HCT116 (cell line): ENCODE results near the gene ZSCAN1. TPM values are rescaled to one million over a fixed set of nuclear protein-coding genes. Genes with fewer than 3 reads are reported as not detected.
A peak's percentile ranks its signal among the peaks of the same experiment; 100 is the strongest.

Source experiments
- ATAC-seq: fragments of 200-7000 bp; cut with Tn5 transposase; 2 replicates; pipeline ENCODE4 v1.9.1; 2020; ENCODE audit warnings: mild to moderate bottlenecking, moderate library complexity
- BruUV-seq: library from RNA; stranded (reverse); fragments of 400-500 nt; replicated peaks from 2 replicates; lab custom pipeline; 2021; lab: Mats Ljungman, UMichigan
- CTCF ChIA-PET: fragments of 300-600 bp; sonication (Branson Sonifier 250); formaldehyde crosslinking; loops from one replicate; lab custom pipeline; 2021; ENCODE audit warnings: antibody characterized with exemption; lab: Charles Lee
- POLR2A ChIA-PET: fragments of 300-600, 350-600 bp; sonication (Branson Sonifier 250); formaldehyde crosslinking; loops from one replicate; lab custom pipeline; 2021; ENCODE audit warnings: antibody characterized with exemption; lab: Charles Lee
- RAD21 ChIA-PET, 2 experiments: fragments of 300-600 bp; sonication (Branson Sonifier 250); formaldehyde crosslinking; loops; one replicate each; lab custom pipeline; 2023; ENCODE audit warnings: low total read pairs in 2 of 2; ENCODE audit not compliant: uncharacterized antibody in 2 of 2, unreplicated experiment in 2 of 2, low non-redundant PET in 1 of 2; lab: Charles Lee
- DNase-seq: peaks from one replicate; pipeline ENCODE4 v3.0.0-alpha.2; 2010; ENCODE audit warnings: low read depth, low spot score
- H2AFZ ChIP-seq: fragments of 200-600 bp; shearing (Covaris generic), sonication (generic); 2 replicates; pipeline ENCODE4 v1.6.1; 2017; ENCODE audit warnings: low read depth, mixed run types, mixed read lengths, antibody characterized with exemption, low read length; ENCODE audit not compliant: poor library complexity, severe bottlenecking
- H3K27ac ChIP-seq: 2 replicates; pipeline ENCODE4 v1.5.1; 2012; ENCODE audit warnings: low read depth, low read length
- H3K27me3 ChIP-seq: fragments of 200-600 bp; sonication (generic); 2 replicates; pipeline ENCODE4 v1.6.1; 2016; ENCODE audit warnings: mixed run types, low read length, mixed read lengths; ENCODE audit not compliant: insufficient read depth
- H3K36me3 ChIP-seq, 2 experiments: fragments of 200-500 bp in 1 of 2; fragments of 200-600 bp in 1 of 2; sonication (Bioruptor generic) in 1 of 2; sonication (generic) in 1 of 2; 2 replicates each; pipeline versions ENCODE4 v1.5.1 to v1.6.1; 2014 to 2016; ENCODE audit warnings: low read length in 2 of 2, inconsistent platforms in 1 of 2, mixed read lengths in 1 of 2, mixed run types in 1 of 2; ENCODE audit not compliant: insufficient read depth in 2 of 2, control insufficient read depth in 1 of 2
- H3K4me1 ChIP-seq, 2 experiments: fragments of 200-600 bp in 1 of 2; sonication (generic) in 1 of 2; 2 replicates each; pipeline versions ENCODE4 v1.5.1 to v1.6.1; 2012 to 2017; ENCODE audit warnings: low read length in 2 of 2, inconsistent platforms in 1 of 2, mild to moderate bottlenecking in 1 of 2, mixed read lengths in 1 of 2, mixed run types in 1 of 2, moderate library complexity in 1 of 2; ENCODE audit not compliant: insufficient read depth in 2 of 2, control insufficient read depth in 1 of 2
- H3K4me2 ChIP-seq: fragments of 200-600 bp; sonication (generic); 2 replicates; pipeline ENCODE4 v1.6.1; 2017; ENCODE audit warnings: mixed run types, low read length, mixed read lengths
- H3K4me3 ChIP-seq, 2 experiments: fragments of 200-600 bp in 1 of 2; sonication (generic) in 1 of 2; replicated peaks in 1 of 2; 2 replicates each; pipeline ENCODE4 v1.5.1; 2011 to 2016; ENCODE audit warnings: low read length in 2 of 2, control low read depth in 1 of 2, low read depth in 1 of 2, mild to moderate bottlenecking in 1 of 2, mixed read lengths in 1 of 2, mixed run types in 1 of 2
- H3K79me2 ChIP-seq: fragments of 200-600 bp; sonication (generic); 2 replicates; pipeline ENCODE4 v1.6.1; 2017; ENCODE audit warnings: mild to moderate bottlenecking, mixed run types, low read length, moderate library complexity, mixed read lengths; ENCODE audit not compliant: insufficient read depth
- H3K9ac ChIP-seq: fragments of 200-600 bp; sonication (generic); 2 replicates; pipeline ENCODE4 v1.6.1; 2016; ENCODE audit warnings: low read length, mixed read lengths
- H3K9me2 ChIP-seq: fragments of 200-600 bp; sonication (generic), shearing (Covaris generic); 2 replicates; pipeline ENCODE4 v1.6.1; 2017; ENCODE audit warnings: mixed run types, mild to moderate bottlenecking, moderate library complexity; ENCODE audit not compliant: insufficient read depth
- H3K9me3 ChIP-seq, 2 experiments: fragments of 200-500 bp in 1 of 2; fragments of 200-600 bp in 1 of 2; sonication (Bioruptor generic) in 1 of 2; sonication (generic) in 1 of 2; 2 replicates each; pipeline ENCODE4 v1.6.1; 2014 to 2017; ENCODE audit warnings: low read length in 2 of 2, mixed read lengths in 2 of 2, inconsistent platforms in 1 of 2, low read depth in 1 of 2, mild to moderate bottlenecking in 1 of 2, mixed run types in 1 of 2, moderate library complexity in 1 of 2; ENCODE audit not compliant: control insufficient read depth in 1 of 2, insufficient read depth in 1 of 2
- H4K20me1 ChIP-seq: fragments of 200-600 bp; sonication (generic), shearing (Covaris generic); 2 replicates; pipeline ENCODE4 v1.6.1; 2017; ENCODE audit warnings: mixed run types, mild to moderate bottlenecking, moderate library complexity; ENCODE audit not compliant: insufficient read depth
- CEBPB ChIP-seq: IDR thresholded peaks from 2 replicates; pipeline ENCODE4 v1.6.1; 2012; ENCODE audit warnings: low read depth
- EGR1 ChIP-seq: IDR thresholded peaks from 2 replicates; pipeline ENCODE4 v1.6.1; 2012; ENCODE audit warnings: low read depth
- ELF1 ChIP-seq: IDR thresholded peaks from 2 replicates; pipeline ENCODE4 v1.6.1; 2012; ENCODE audit warnings: low read depth, borderline replicate concordance
- EZH2 ChIP-seq: fragments of 200-600 bp; sonication (generic); IDR thresholded peaks from 2 replicates; pipeline ENCODE4 v1.6.1; 2017; ENCODE audit warnings: antibody characterized with exemption, mixed run types
- RAD21 ChIP-seq: IDR thresholded peaks from 2 replicates; pipeline ENCODE4 v1.6.1; 2012; ENCODE audit warnings: low read depth, mild to moderate bottlenecking
- SP1 ChIP-seq: IDR thresholded peaks from 2 replicates; pipeline ENCODE4 v1.6.1; 2012; ENCODE audit warnings: low read depth
- ZNF274 ChIP-seq: fragments of 200-500 bp; sonication (Bioruptor generic); IDR thresholded peaks from 2 replicates; pipeline ENCODE4 v1.6.1; 2014; ENCODE audit warnings: mild to moderate bottlenecking, low read depth, low read length, inconsistent platforms
- intact Hi-C: fragments of 100-400 bp; cut with micrococcal nuclease; formaldehyde crosslinking; loops from 2 replicates; pipeline ENCODE4 v1.10.0; 2022
- total RNA-seq: library from RNA; stranded (reverse); gene quantifications from one replicate; pipeline ENCODE4 v1.2.1, GENCODE V29; 2021; ENCODE audit not compliant: unreplicated experiment
- TF ChIP-seq, protein P1 (sequence below), 3 experiments: fragments of 200-600 bp in 1 of 3; sonication (generic) in 1 of 3; IDR thresholded peaks in 2 of 3; conservative IDR thresholded peaks in 1 of 3; 2 replicates each; pipeline ENCODE4 v1.5.1; 2012 to 2017; ENCODE audit warnings: low read depth in 2 of 3, low read length in 2 of 3, antibody characterized with exemption in 1 of 3, borderline replicate concordance in 1 of 3, control low read depth in 1 of 3, mild to moderate bottlenecking in 1 of 3, mixed read lengths in 1 of 3, mixed run types in 1 of 3, moderate library complexity in 1 of 3; ENCODE audit not compliant: insufficient read depth in 1 of 3
- TF ChIP-seq, protein P2 (sequence below): IDR thresholded peaks from 2 replicates; pipeline ENCODE4 v1.6.1; 2012
- TF ChIP-seq, protein P3 (sequence below): IDR thresholded peaks from 2 replicates; pipeline ENCODE4 v1.6.1; 2011; ENCODE audit warnings: mild to moderate bottlenecking, low read length, moderate library complexity; ENCODE audit not compliant: insufficient replicate concordance; ENCODE audit errors: extremely low read depth

Gene ZSCAN1
- total RNA-seq, 1 experiment from 2014 or later: not detected

DNA sequence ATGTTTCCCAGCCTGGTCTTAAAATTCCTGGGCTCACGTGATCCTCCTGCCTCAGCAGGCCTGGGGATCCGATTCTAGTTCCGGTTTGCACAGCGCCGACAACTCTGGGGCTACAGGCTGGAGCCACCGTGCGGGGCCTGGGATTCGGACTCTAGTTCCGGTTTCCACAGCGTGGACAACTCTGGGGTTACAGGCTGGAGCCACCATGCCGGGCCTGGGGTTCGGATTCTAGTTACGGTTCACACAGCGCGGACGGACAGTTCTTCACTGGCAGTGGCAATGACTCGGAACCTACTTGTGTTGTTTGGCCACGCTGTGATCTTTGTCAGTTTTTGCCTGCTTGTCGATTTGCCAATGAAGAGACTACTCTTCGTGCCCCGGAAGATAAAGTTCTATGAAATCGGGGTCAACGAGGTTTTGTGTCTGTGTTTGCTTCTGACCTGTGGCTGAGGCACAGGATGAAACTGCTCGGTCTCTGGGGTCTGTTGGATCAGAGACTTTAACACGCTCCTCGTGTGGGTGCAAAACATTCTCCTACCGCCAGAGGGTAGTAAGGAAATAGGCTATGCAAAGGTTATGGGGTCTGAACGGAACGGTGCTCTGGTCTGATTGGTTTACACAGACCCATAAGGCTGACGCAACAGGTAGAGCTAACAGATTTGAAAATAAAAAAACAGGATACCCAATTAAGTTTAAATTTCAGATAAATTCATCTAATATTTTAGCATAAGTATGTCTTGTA, 12.1 kb upstream of the ZSCAN1 start:
- no TSS peak for BruUV-seq
- CTCF ChIA-PET: no interaction called here

More for the DNA sequence above, 12.1 kb upstream of the ZSCAN1 start:
- no peaks in the 10 kb centered on the region for H3K79me2 ChIP-seq
- H2AFZ ChIP-seq: no peak overlapping the region
- H3K36me3 ChIP-seq: no peaks in the 10 kb centered on the region
- RAD21 ChIA-PET: no interaction called here
- H4K20me1 ChIP-seq: no peaks in the 10 kb centered on the region
- intact Hi-C loops: no loop called here
- no peaks in the 10 kb centered on the region for H3K27me3 ChIP-seq
- no peak for TF ChIP-seq SP1
- no peak for TF ChIP-seq EZH2
- TF ChIP-seq RAD21: peak; percentile 15; the same call in 1 of the 2 replicates
- TF ChIP-seq, protein P1, sequence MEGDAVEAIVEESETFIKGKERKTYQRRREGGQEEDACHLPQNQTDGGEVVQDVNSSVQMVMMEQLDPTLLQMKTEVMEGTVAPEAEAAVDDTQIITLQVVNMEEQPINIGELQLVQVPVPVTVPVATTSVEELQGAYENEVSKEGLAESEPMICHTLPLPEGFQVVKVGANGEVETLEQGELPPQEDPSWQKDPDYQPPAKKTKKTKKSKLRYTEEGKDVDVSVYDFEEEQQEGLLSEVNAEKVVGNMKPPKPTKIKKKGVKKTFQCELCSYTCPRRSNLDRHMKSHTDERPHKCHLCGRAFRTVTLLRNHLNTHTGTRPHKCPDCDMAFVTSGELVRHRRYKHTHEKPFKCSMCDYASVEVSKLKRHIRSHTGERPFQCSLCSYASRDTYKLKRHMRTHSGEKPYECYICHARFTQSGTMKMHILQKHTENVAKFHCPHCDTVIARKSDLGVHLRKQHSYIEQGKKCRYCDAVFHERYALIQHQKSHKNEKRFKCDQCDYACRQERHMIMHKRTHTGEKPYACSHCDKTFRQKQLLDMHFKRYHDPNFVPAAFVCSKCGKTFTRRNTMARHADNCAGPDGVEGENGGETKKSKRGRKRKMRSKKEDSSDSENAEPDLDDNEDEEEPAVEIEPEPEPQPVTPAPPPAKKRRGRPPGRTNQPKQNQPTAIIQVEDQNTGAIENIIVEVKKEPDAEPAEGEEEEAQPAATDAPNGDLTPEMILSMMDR (IDR thresholded peaks at IDR 0.05 in 2 of 3, conservative IDR thresholded peaks at IDR 0.05 in 1 of 3; ENCODE audit: borderline replicate concordance in 1 of 3, insufficient read depth in 1 of 3, low read depth in 2 of 3, low read length in 2 of 3): 0 out of 6 replicates have a peak, but pooled peaks of 1 of the 3 experiments have one; percentile 9
- TF ChIP-seq CEBPB: no peak
- TF ChIP-seq, protein P2, sequence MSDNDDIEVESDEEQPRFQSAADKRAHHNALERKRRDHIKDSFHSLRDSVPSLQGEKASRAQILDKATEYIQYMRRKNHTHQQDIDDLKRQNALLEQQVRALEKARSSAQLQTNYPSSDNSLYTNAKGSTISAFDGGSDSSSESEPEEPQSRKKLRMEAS: no peak
- no peak for TF ChIP-seq EGR1
- no peak for TF ChIP-seq ELF1
- TF ChIP-seq, protein P3, sequence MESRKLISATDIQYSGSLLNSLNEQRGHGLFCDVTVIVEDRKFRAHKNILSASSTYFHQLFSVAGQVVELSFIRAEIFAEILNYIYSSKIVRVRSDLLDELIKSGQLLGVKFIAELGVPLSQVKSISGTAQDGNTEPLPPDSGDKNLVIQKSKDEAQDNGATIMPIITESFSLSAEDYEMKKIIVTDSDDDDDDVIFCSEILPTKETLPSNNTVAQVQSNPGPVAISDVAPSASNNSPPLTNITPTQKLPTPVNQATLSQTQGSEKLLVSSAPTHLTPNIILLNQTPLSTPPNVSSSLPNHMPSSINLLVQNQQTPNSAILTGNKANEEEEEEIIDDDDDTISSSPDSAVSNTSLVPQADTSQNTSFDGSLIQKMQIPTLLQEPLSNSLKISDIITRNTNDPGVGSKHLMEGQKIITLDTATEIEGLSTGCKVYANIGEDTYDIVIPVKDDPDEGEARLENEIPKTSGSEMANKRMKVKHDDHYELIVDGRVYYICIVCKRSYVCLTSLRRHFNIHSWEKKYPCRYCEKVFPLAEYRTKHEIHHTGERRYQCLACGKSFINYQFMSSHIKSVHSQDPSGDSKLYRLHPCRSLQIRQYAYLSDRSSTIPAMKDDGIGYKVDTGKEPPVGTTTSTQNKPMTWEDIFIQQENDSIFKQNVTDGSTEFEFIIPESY: no peak
- no peak for TF ChIP-seq ZNF274
- TF ChIP-seq, all 23 proteins: peak for 2
- no peak for DNase-seq
- Histone ChIP-seq H3K9me2 (no peaks in the 10 kb centered on the region), H3K27ac (no peak overlapping the region), H3K4me2 (no peak overlapping the region), H3K4me3 (no peak overlapping the region), H3K4me1 (no peaks in the 10 kb centered on the region), H3K9me3 (peaks cover 3 to 10% of the 10 kb centered on the region in 2 experiments; a peak in 2 of 4 replicates), H3K9ac (no peak overlapping the region)
- no peak for ATAC-seq
- POLR2A ChIA-PET: no interaction called here
